ENCODE results near the gene RHNO1.
A peak's percentile ranks its signal among the peaks of the same experiment; 100 is the strongest.

Gene RHNO1

GRCh38 chr12:2884810-2885209, 7.8 kb downstream of the RHNO1 start:
- DNase-seq (ENCODE audit: low spot score in 2 of 2) (no peak), ATAC-seq (no peak)
- Mint-ChIP-seq H3K27ac (peak overlapping the region; percentile 29), H3K9me3 (no peaks in the 10 kb centered on the region), H3K36me3 (peaks cover 62% of the 10 kb centered on the region), H3K4me1 (peaks cover 32% of the 10 kb centered on the region), H3K4me3 (no peak overlapping the region)

- no peak for ATAC-seq
Measured at GRCh38 chr12:2886768-2887450, 9.9 kb downstream of the RHNO1 start.

GRCh38 chr12:2890001-2890387, 13.0 kb downstream of the RHNO1 start:
- DNase-seq (ENCODE audit: low spot score in 2 of 2): no peak
- Mint-ChIP-seq H3K36me3 (peaks cover 55% of the 10 kb centered on the region), H3K4me1 (peaks cover 30% of the 10 kb centered on the region), H3K4me3 (peak overlapping the region; percentile 94), H3K27ac (peak overlapping the region; percentile 96), H3K9me3 (no peaks in the 10 kb centered on the region)
- ATAC-seq: no peak

More at GRCh38 chr12:2886768-2887450, 9.9 kb downstream of the RHNO1 start:
- Mint-ChIP-seq H3K4me3 (no peak overlapping the region), H3K27ac (no peak overlapping the region), H3K4me1 (peaks cover 39% of the 10 kb centered on the region), H3K36me3 (peaks cover 57% of the 10 kb centered on the region), H3K9me3 (no peaks in the 10 kb centered on the region)
- no peak for DNase-seq (ENCODE audit: low spot score in 2 of 2)

GRCh38 chr12:2890388-2891239, 13.6 kb downstream of the RHNO1 start, which contains the start of gene TULP3:
TSS of gene TULP3 (plus strand) at chr12:2890891. CDS start at chr12:2890948, 57 bp downstream.
- H3K27ac Mint-ChIP-seq: peak within 1 kb of the TSS; percentile 96
- peak within 1 kb of the TSS; percentile 94 for H3K4me3 Mint-ChIP-seq
- peak; percentile 99 for ATAC-seq
- H3K4me1 Mint-ChIP-seq: peaks cover 28% of the 10 kb centered on the region
- no peaks in the 10 kb centered on the region for H3K9me3 Mint-ChIP-seq
- DNase-seq (ENCODE audit: low spot score in 2 of 2): peak; percentile 95 to 98
- H3K36me3 Mint-ChIP-seq: peaks cover 49% of the 10 kb centered on the region

GRCh38 chr12:2891240-2892053, 14.4 kb downstream of the RHNO1 start:
- Mint-ChIP-seq H3K27ac (peak overlapping the region; percentile 96), H3K4me1 (peaks cover 28% of the 10 kb centered on the region), H3K4me3 (peak overlapping the region; percentile 94), H3K9me3 (no peaks in the 10 kb centered on the region), H3K36me3 (peaks cover 41% of the 10 kb centered on the region)
- ATAC-seq: peak; percentile 36
- DNase-seq (ENCODE audit: low spot score in 2 of 2): peak in 1 of 2 donors; percentile 12

GRCh38 chr12:2892246-2892645, 15.2 kb downstream of the RHNO1 start:
- H3K4me3 Mint-ChIP-seq: peak overlapping the region; percentile 94
- H3K4me1 Mint-ChIP-seq: peaks cover 28% of the 10 kb centered on the region
- peaks cover 33% of the 10 kb centered on the region for H3K36me3 Mint-ChIP-seq
- no peak for DNase-seq (ENCODE audit: low spot score in 2 of 2)
- ATAC-seq: no peak
- no peaks in the 10 kb centered on the region for H3K9me3 Mint-ChIP-seq
- no peak overlapping the region for H3K27ac Mint-ChIP-seq

- DNase-seq (ENCODE audit: low spot score in 2 of 2) (no peak), ATAC-seq (no peak)
- no peaks in the 10 kb centered on the region for H3K9me3 Mint-ChIP-seq
- peak overlapping the region; percentile 21 for H3K4me3 Mint-ChIP-seq
- peaks cover 28% of the 10 kb centered on the region for H3K4me1 Mint-ChIP-seq
- no peak overlapping the region for H3K27ac Mint-ChIP-seq
- H3K36me3 Mint-ChIP-seq: peaks cover 25% of the 10 kb centered on the region
Measured at GRCh38 chr12:2893007-2893406, 16.0 kb downstream of the RHNO1 start.

- ATAC-seq: no peak
- no peak for DNase-seq (ENCODE audit: low spot score in 2 of 2)
- no peaks in the 10 kb centered on the region for H3K9me3 Mint-ChIP-seq
- H3K27ac Mint-ChIP-seq: no peak overlapping the region
- H3K4me1 Mint-ChIP-seq: peaks cover 14% of the 10 kb centered on the region
- H3K36me3 Mint-ChIP-seq: peaks cover 10% of the 10 kb centered on the region
- no peak overlapping the region for H3K4me3 Mint-ChIP-seq
Measured at GRCh38 chr12:2895051-2895451, 18.0 kb downstream of the RHNO1 start.

GRCh38 chr12:2895511-2895910, 18.5 kb downstream of the RHNO1 start:
- Mint-ChIP-seq H3K27ac (no peak overlapping the region), H3K4me1 (peaks cover 10% of the 10 kb centered on the region), H3K4me3 (no peak overlapping the region), H3K36me3 (peaks cover 5% of the 10 kb centered on the region), H3K9me3 (no peaks in the 10 kb centered on the region)
- DNase-seq (ENCODE audit: low spot score in 2 of 2): no peak
- ATAC-seq: no peak

GRCh38 chr12:2897418-2897817, 20.4 kb downstream of the RHNO1 start:
- Mint-ChIP-seq H3K4me1 (peaks cover 5% of the 10 kb centered on the region), H3K4me3 (no peak overlapping the region), H3K36me3 (no peaks in the 10 kb centered on the region), H3K27ac (no peak overlapping the region), H3K9me3 (no peaks in the 10 kb centered on the region)
- ATAC-seq (no peak), DNase-seq (ENCODE audit: low spot score in 2 of 2) (no peak)

GRCh38 chr12:2900642-2901041, 23.6 kb downstream of the RHNO1 start:
- Mint-ChIP-seq H3K4me1 (no peaks in the 10 kb centered on the region), H3K27ac (no peak overlapping the region), H3K36me3 (no peaks in the 10 kb centered on the region), H3K9me3 (no peaks in the 10 kb centered on the region), H3K4me3 (no peak overlapping the region)
- no peak for ATAC-seq
- no peak for DNase-seq (ENCODE audit: low spot score in 2 of 2)

GRCh38 chr12:2902272-2902880, 25.4 kb downstream of the RHNO1 start:
- no peaks in the 10 kb centered on the region for H3K4me1 Mint-ChIP-seq
- H3K27ac Mint-ChIP-seq: no peak overlapping the region
- DNase-seq (ENCODE audit: low spot score in 2 of 2) (no peak), ATAC-seq (no peak)
- no peaks in the 10 kb centered on the region for H3K36me3 Mint-ChIP-seq
- no peak overlapping the region for H3K4me3 Mint-ChIP-seq
- no peaks in the 10 kb centered on the region for H3K9me3 Mint-ChIP-seq

GRCh38 chr12:2904260-2904659, 27.2 kb downstream of the RHNO1 start:
- Mint-ChIP-seq H3K4me3 (no peak overlapping the region), H3K9me3 (no peaks in the 10 kb centered on the region), H3K4me1 (no peaks in the 10 kb centered on the region), H3K27ac (no peak overlapping the region), H3K36me3 (peaks cover 3% of the 10 kb centered on the region)
- ATAC-seq (no peak), DNase-seq (ENCODE audit: low spot score in 2 of 2) (no peak)

GRCh38 chr12:2912216-2912575, 35.2 kb downstream of the RHNO1 start:
- Mint-ChIP-seq H3K4me1 (no peaks in the 10 kb centered on the region), H3K9me3 (no peaks in the 10 kb centered on the region), H3K4me3 (no peak overlapping the region), H3K27ac (no peak overlapping the region), H3K36me3 (peaks cover 14% of the 10 kb centered on the region)
- no peak for DNase-seq (ENCODE audit: low spot score in 2 of 2)
- no peak for ATAC-seq

GRCh38 chr12:2919249-2919648, 42.2 kb downstream of the RHNO1 start:
- Mint-ChIP-seq H3K4me3 (no peak overlapping the region), H3K36me3 (peaks cover 42% of the 10 kb centered on the region), H3K27ac (no peak overlapping the region), H3K9me3 (no peaks in the 10 kb centered on the region), H3K4me1 (no peaks in the 10 kb centered on the region)
- no peak for DNase-seq (ENCODE audit: low spot score in 2 of 2)
- no peak for ATAC-seq
